PC-3 (cell line): Measurements from ENCODE around the gene UBE2Q1. TPM values are rescaled to one million over a fixed set of nuclear protein-coding genes. Genes with fewer than 3 reads are reported as not detected.

Experiments used
- ATAC-seq: fragments of 200-7000 bp; cut with Tn5 transposase; 2 replicates; pipeline ENCODE4 v1.9.1; 2020; ENCODE audit warnings: mild to moderate bottlenecking, moderate library complexity
- BruUV-seq: library from RNA; stranded (reverse); fragments of 400-500 nt; replicated peaks from 2 replicates; lab custom pipeline; 2021; lab: Mats Ljungman, UMichigan
- CTCF ChIA-PET: fragments of 300-600 bp; sonication (Branson Sonifier 250); formaldehyde crosslinking; loops from one replicate; lab custom pipeline; 2022; ENCODE audit warnings: antibody characterized with exemption; lab: Charles Lee
- POLR2A ChIA-PET: fragments of 300-600 bp; sonication (Branson Sonifier 250); formaldehyde crosslinking; loops from one replicate; lab custom pipeline; 2022; ENCODE audit warnings: antibody characterized with exemption; ENCODE audit not compliant: unreplicated experiment; lab: Charles Lee
- DNase-seq: peaks from one replicate; pipeline ENCODE4 v3.0.0-alpha.2; 2015
- H2AFZ ChIP-seq: fragments of 300-600 bp; sonication (generic); 2 replicates; pipeline ENCODE4 v1.6.0; 2016; ENCODE audit warnings: antibody characterized with exemption, low read length
- H3F3A ChIP-seq: fragments of 300-600 bp; sonication (generic); one replicate; pipeline ENCODE4 v1.6.0; 2017; ENCODE audit warnings: antibody characterized with exemption, low read length, control low read depth, mild to moderate bottlenecking; ENCODE audit not compliant: unreplicated experiment
- H3K27ac ChIP-seq: fragments of 300-600 bp; sonication (generic); 2 replicates; pipeline ENCODE4 v1.5.1; 2016; ENCODE audit warnings: mild to moderate bottlenecking, low read length
- H3K27me3 ChIP-seq: fragments of 300-600 bp; sonication (generic); 2 replicates; pipeline ENCODE4 v1.6.1; 2016; ENCODE audit warnings: low read length, mixed read lengths
- H3K36me3 ChIP-seq: fragments of 300-600 bp; sonication (generic); 2 replicates; pipeline ENCODE4 v1.6.1; 2016; ENCODE audit warnings: low read depth, mixed run types, low read length, mixed read lengths
- H3K4me1 ChIP-seq: fragments of 300-600 bp; sonication (generic); 2 replicates; pipeline ENCODE4 v1.5.1; 2016; ENCODE audit warnings: low read length; ENCODE audit not compliant: insufficient read depth
- H3K4me2 ChIP-seq: fragments of 300-600 bp; sonication (generic); 2 replicates; pipeline ENCODE4 v1.6.0; 2016; ENCODE audit warnings: low read length
- H3K4me3 ChIP-seq: fragments of 300-600 bp; sonication (generic); 2 replicates; pipeline ENCODE4 v1.5.1; 2016; ENCODE audit warnings: mild to moderate bottlenecking, low read length, mixed read lengths
- H3K79me2 ChIP-seq: fragments of 300-600 bp; sonication (generic); 2 replicates; pipeline ENCODE4 v1.6.1; 2017; ENCODE audit warnings: low read length, mixed read lengths
- H3K9ac ChIP-seq: fragments of 300-600 bp; sonication (generic); 2 replicates; pipeline ENCODE4 v1.6.0; 2016; ENCODE audit warnings: mild to moderate bottlenecking, low read length
- H3K9me2 ChIP-seq: fragments of 300-600 bp; sonication (generic); replicated peaks from 2 replicates; pipeline ENCODE4 v1.6.1; 2016; ENCODE audit warnings: mixed run types, low read length, mixed read lengths
- H3K9me3 ChIP-seq: fragments of 300-600 bp; sonication (generic); 2 replicates; pipeline ENCODE4 v1.6.1; 2016; ENCODE audit warnings: low read length, mixed read lengths
- H4K20me1 ChIP-seq: fragments of 300-600 bp; sonication (generic); 2 replicates; pipeline ENCODE4 v1.6.1; 2016; ENCODE audit warnings: low read length, mixed read lengths
- EZH2 ChIP-seq: fragments of 300-600 bp; sonication (generic); IDR thresholded peaks from one replicate; pipeline ENCODE4 v1.6.1; 2017; ENCODE audit warnings: antibody characterized with exemption, mild to moderate bottlenecking, low read length; ENCODE audit not compliant: unreplicated experiment
- EZH2phosphoT487 ChIP-seq: fragments of 300-600 bp; sonication (generic); IDR thresholded peaks from 2 replicates; pipeline ENCODE4 v1.6.1; 2018; ENCODE audit warnings: mild to moderate bottlenecking, antibody characterized with exemption, low read length, borderline replicate concordance
- intact Hi-C: fragments of 100-400 bp; cut with micrococcal nuclease; formaldehyde crosslinking; loops from 2 replicates; pipeline ENCODE4 v1.9.0; 2023
- total RNA-seq: library from RNA; depleted of rRNA; stranded (reverse); fragments of >200 nt; gene quantifications from 2 replicates; pipeline ENCODE4 v1.2.3, GENCODE V29; 2014
- TF ChIP-seq, protein P1 (sequence below): fragments of 300-600 bp; sonication (generic); conservative IDR thresholded peaks from 2 replicates; pipeline ENCODE4 v1.5.1; 2017; ENCODE audit warnings: antibody characterized with exemption, low read depth, mild to moderate bottlenecking, low read length

UBE2Q1 gene
- total RNA-seq, 1 experiment from 2014 or later, result 40.0 TPM

DNA sequence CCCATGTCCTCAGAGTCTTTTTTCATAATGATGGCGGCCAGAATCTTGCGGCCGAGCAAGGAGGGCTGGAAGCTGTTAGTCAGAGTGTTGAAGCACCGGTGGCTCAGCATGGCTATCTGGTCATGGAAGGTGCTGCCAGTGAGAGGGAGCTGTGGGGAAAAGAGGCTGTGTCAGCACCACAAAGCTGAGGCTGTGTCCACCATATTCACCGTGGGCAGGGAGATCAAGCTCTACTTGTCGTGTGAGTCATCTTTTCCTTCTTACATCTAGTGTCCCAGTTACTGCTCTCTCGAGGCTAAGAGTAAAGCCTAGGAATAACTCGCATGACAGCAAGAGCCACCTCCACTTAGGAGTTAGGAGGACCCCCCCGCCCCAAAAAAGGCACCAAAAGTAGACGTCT lies 31.3 kb upstream of the UBE2Q1 start:
- H3K4me2 ChIP-seq, result no peak overlapping the region
- BruUV-seq, result no TSS peak
- ChIA-PET CTCF (no interaction called here), POLR2A (no interaction called here)
- no peak for ATAC-seq
- no peaks in the 10 kb centered on the region for H3K9me2 ChIP-seq
- H3F3A ChIP-seq, result no peaks in the 10 kb centered on the region
- no peaks in the 10 kb centered on the region for H4K20me1 ChIP-seq
- no peak overlapping the region for H3K9ac ChIP-seq
- H3K9me3 ChIP-seq, result no peaks in the 10 kb centered on the region
- no peak for DNase-seq
- TF ChIP-seq, protein P1, sequence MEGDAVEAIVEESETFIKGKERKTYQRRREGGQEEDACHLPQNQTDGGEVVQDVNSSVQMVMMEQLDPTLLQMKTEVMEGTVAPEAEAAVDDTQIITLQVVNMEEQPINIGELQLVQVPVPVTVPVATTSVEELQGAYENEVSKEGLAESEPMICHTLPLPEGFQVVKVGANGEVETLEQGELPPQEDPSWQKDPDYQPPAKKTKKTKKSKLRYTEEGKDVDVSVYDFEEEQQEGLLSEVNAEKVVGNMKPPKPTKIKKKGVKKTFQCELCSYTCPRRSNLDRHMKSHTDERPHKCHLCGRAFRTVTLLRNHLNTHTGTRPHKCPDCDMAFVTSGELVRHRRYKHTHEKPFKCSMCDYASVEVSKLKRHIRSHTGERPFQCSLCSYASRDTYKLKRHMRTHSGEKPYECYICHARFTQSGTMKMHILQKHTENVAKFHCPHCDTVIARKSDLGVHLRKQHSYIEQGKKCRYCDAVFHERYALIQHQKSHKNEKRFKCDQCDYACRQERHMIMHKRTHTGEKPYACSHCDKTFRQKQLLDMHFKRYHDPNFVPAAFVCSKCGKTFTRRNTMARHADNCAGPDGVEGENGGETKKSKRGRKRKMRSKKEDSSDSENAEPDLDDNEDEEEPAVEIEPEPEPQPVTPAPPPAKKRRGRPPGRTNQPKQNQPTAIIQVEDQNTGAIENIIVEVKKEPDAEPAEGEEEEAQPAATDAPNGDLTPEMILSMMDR, result no peak
- TF ChIP-seq EZH2, result no peak
- no peak for TF ChIP-seq EZH2phosphoT487
- intact Hi-C loops, result no loop called here
- no peaks in the 10 kb centered on the region for H3K27me3 ChIP-seq
- no peak overlapping the region for H3K4me3 ChIP-seq
- H3K27ac ChIP-seq, result no peak overlapping the region
- H3K36me3 ChIP-seq, result peaks cover 94% of the 10 kb centered on the region
- H2AFZ ChIP-seq, result no peak overlapping the region
- H3K79me2 ChIP-seq, result peaks cover 5% of the 10 kb centered on the region
- H3K4me1 ChIP-seq, result no peaks in the 10 kb centered on the region

DNA sequence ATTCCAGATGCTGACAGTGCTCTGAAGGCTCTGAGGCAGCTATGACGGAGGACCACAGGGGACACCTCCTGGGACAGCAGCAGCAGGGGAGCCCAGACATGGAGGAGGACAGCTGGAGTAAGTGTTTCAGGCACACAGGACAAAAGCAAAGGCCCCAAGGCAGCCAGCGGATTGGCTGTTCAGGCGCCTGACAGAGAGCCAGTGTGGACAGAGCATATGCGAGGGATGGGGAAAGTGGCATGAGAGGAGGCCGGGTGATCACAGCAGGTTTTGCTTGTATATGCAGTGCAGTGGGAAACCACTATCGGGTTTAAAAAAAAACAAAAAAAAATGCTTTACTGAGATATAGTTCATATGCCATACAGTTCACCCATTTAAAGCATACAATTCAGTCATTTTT lies 28.2 kb upstream of the UBE2Q1 start:
- no peak overlapping the region for H3K4me2 ChIP-seq
- no peak overlapping the region for H3K9ac ChIP-seq
- no peaks in the 10 kb centered on the region for H3K4me1 ChIP-seq
- ATAC-seq (no peak), DNase-seq (no peak)
- BruUV-seq, result no TSS peak
- intact Hi-C loops, result no loop called here
- no peaks in the 10 kb centered on the region for H3K27me3 ChIP-seq
- H3K36me3 ChIP-seq, result peaks cover 97% of the 10 kb centered on the region
- no peak overlapping the region for H2AFZ ChIP-seq
- CTCF ChIA-PET, result no interaction called here
- no peaks in the 10 kb centered on the region for H4K20me1 ChIP-seq
- POLR2A ChIA-PET, result no interaction called here
- H3K27ac ChIP-seq, result no peak overlapping the region
- no peaks in the 10 kb centered on the region for H3F3A ChIP-seq
- H3K9me2 ChIP-seq, result no peaks in the 10 kb centered on the region
- H3K4me3 ChIP-seq, result no peak overlapping the region
- no peaks in the 10 kb centered on the region for H3K9me3 ChIP-seq
- H3K79me2 ChIP-seq, result no peaks in the 10 kb centered on the region
- TF ChIP-seq EZH2 (no peak), EZH2phosphoT487 (no peak)
- TF ChIP-seq, protein P1, result no peak

DNA sequence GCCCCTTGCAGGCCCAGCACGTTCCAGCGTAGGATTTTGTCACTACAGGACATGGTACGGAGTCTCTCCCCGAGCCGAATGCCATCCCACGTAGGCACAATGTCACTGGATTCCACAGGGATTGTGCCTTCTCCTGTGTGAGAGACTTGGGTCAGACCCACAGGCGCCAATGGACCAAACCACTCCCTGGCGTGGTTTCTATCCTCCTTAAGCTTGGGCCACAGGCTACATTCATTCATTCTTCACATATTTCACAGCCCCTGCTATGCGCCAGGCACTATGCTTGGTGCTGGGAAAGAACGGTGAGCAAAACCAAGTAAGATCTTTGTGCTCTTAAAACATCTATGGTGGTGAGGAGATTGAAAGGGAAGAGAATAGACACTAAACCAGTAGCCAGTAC lies 27.8 kb upstream of the UBE2Q1 start:
- Histone ChIP-seq H3K9ac (no peak overlapping the region), H3K79me2 (no peaks in the 10 kb centered on the region), H4K20me1 (no peaks in the 10 kb centered on the region), H3F3A (no peaks in the 10 kb centered on the region), H3K27ac (no peak overlapping the region), H3K9me2 (no peaks in the 10 kb centered on the region), H2AFZ (no peak overlapping the region), H3K4me2 (no peak overlapping the region), H3K9me3 (no peaks in the 10 kb centered on the region), H3K27me3 (no peaks in the 10 kb centered on the region), H3K4me1 (no peaks in the 10 kb centered on the region), H3K36me3 (peaks cover 94% of the 10 kb centered on the region), H3K4me3 (no peak overlapping the region)
- CTCF ChIA-PET, result no interaction called here
- ATAC-seq (no peak), DNase-seq (no peak)
- BruUV-seq, result no TSS peak
- intact Hi-C loops, result no loop called here
- TF ChIP-seq EZH2, result no peak
- TF ChIP-seq, protein P1, result no peak
- no peak for TF ChIP-seq EZH2phosphoT487
- POLR2A ChIA-PET, result no interaction called here
